ENCODE measurements around the gene HOPX. TPM values are rescaled to one million over a fixed set of nuclear protein-coding genes. Genes with fewer than 3 reads are reported as not detected.

HOPX gene
- total and polyA plus RNA-seq, 2 of the 8 experiments (the other 6 are each of a cell fraction or from before 2014, with no cell fraction given), result not detected

DNA sequence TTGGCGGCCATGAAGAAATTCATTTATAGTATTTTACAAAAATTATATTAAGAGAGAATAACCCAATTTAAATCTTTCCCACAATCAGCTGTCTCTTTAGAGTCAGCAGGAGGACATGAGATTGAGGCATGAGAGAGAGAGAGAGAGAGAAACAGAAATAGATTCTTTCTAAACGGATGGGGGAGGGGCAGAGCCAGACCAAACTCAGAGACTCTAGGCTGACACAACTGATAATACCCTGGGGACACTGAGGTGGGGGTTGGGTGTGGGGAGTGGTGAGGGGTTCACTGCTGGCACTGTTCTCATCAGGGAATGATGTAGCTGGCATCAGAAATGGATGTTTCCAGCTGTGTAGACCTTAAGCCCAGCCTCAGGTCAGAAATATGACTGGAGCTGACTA, 20.5 kb upstream of the HOPX start:
- H2AFZ ChIP-seq (ENCODE audit: low read length), result no peak overlapping the region
- H3K4ac ChIP-seq (replicated peaks; ENCODE audit: insufficient read length, low read depth, low read length), result no peak overlapping the region
- no peak overlapping the region for H3K18ac ChIP-seq (ENCODE audit: extremely low read depth, low read length)
- H4K8ac ChIP-seq (ENCODE audit: extremely low read depth, insufficient read depth, low read length), result no peak overlapping the region
- no peak overlapping the region for H3K4me2 ChIP-seq (ENCODE audit: insufficient read depth in 1 of 2, low read depth in 2 of 2, low read length in 2 of 2)
- H2BK15ac ChIP-seq (ENCODE audit: low read length), result no peak overlapping the region
- H3K23me2 ChIP-seq (ENCODE audit: low read depth, low read length), result peaks cover 2% of the 10 kb centered on the region; the same call in 1 of the 2 replicates
- H3K4me3 ChIP-seq (ENCODE audit: extremely low read depth in 1 of 4, insufficient read depth in 2 of 4, low read depth in 3 of 4, low read length in 4 of 4), result no peak overlapping the region
- no peaks in the 10 kb centered on the region; a peak in 1 of 7 replicates for H3K27me3 ChIP-seq (replicated peaks in 1 of 4; ENCODE audit: control insufficient read depth in 3 of 4, extremely low read depth in 1 of 4, insufficient read depth in 3 of 4, low read length in 3 of 4)
- no peak overlapping the region; a peak in 1 of 7 replicates for H3K9ac ChIP-seq (replicated peaks in 1 of 4; ENCODE audit: extremely low read depth in 1 of 4, low read depth in 3 of 4, low read length in 3 of 4)
- H3K4me1 ChIP-seq (replicated peaks in 1 of 4; ENCODE audit: control insufficient read depth in 3 of 4, insufficient read depth in 4 of 4, low read length in 3 of 4), result 0 out of 7 replicates have a peak, but pooled peaks cover 0 to 2% (median 0%) of the 10 kb centered on the region in 4 experiments
- H3K14ac ChIP-seq (ENCODE audit: insufficient read length), result no peak overlapping the region
- H3K79me2 ChIP-seq (ENCODE audit: control insufficient read depth in 1 of 2, insufficient read depth in 2 of 2, low read length in 2 of 2), result no peaks in the 10 kb centered on the region
- H3K36me3 ChIP-seq (ENCODE audit: control insufficient read depth in 2 of 4, insufficient read depth in 4 of 4, low read length in 3 of 4), result no peaks in the 10 kb centered on the region
- H4K20me1 ChIP-seq (replicated peaks in 1 of 2; ENCODE audit: control insufficient read depth in 1 of 2, insufficient read depth in 2 of 2, low read length in 2 of 2), result no peaks in the 10 kb centered on the region
- no peak overlapping the region for H3K56ac ChIP-seq (replicated peaks; ENCODE audit: insufficient read length, low read depth, low read length)
- no peak overlapping the region for H3K23ac ChIP-seq (ENCODE audit: insufficient read length)
- H3K9me3 ChIP-seq (ENCODE audit: insufficient read depth in 2 of 2, low read depth in 1 of 2, low read length in 1 of 2), result no peaks in the 10 kb centered on the region
- H2AK5ac ChIP-seq (ENCODE audit: low read depth, low read length), result no peak overlapping the region
- TF ChIP-seq, protein P1, sequence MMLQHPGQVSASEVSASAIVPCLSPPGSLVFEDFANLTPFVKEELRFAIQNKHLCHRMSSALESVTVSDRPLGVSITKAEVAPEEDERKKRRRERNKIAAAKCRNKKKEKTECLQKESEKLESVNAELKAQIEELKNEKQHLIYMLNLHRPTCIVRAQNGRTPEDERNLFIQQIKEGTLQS (IDR thresholded peaks at IDR 0.05; ENCODE audit: insufficient read depth, low read depth, low read length), result no peak
- TF ChIP-seq GTF2F1 (IDR thresholded peaks at IDR 0.05; ENCODE audit: borderline replicate concordance, low read depth, low read length) (no peak), JUND (IDR thresholded peaks at IDR 0.05; ENCODE audit: low read length) (no peak), ASH2L (IDR thresholded peaks at IDR 0.05; ENCODE audit: low read length) (no peak), SAP30 (IDR thresholded peaks at IDR 0.05; ENCODE audit: insufficient read depth, insufficient replicate concordance, low read length) (no peak), EP300 (IDR thresholded peaks at IDR 0.05; ENCODE audit: borderline replicate concordance in 1 of 2, low read depth in 2 of 2, low read length in 2 of 2) (no peak), NRF1 (IDR thresholded peaks at IDR 0.05; ENCODE audit: low read depth, low read length) (no peak), RXRA (IDR thresholded peaks at IDR 0.05; ENCODE audit: insufficient read depth, low read depth, low read length) (no peak), SRF (IDR thresholded peaks at IDR 0.05; ENCODE audit: low read depth, low read length) (no peak), TEAD4 (IDR thresholded peaks at IDR 0.05; ENCODE audit: low read depth, low read length) (no peak)
- no peaks in the 10 kb centered on the region for H3K79me1 ChIP-seq (ENCODE audit: low read depth, low read length)
- H2BK120ac ChIP-seq (replicated peaks; ENCODE audit: low read depth, low read length), result no peak overlapping the region
- H2BK5ac ChIP-seq (ENCODE audit: low read depth, low read length), result no peak overlapping the region
- DNase-seq (ENCODE audit: low read depth in 1 of 2, low spot score in 2 of 2), result no peak
- ChIA-PET POLR2A (ENCODE audit: partially characterized antibody) (interaction anchor here (0.6 kb wide), 1 partner anchor 631 kb away, joined by 4 read pairs; no protein-coding TSS in a partner anchor), CTCF (ENCODE audit: partially characterized antibody) (interaction anchor here (0.8 to 2.3 kb wide), 7 partner anchors 10 to 135 kb away, joined by 3 to 8 read pairs (median 3); no protein-coding TSS in a partner anchor)
- no peak overlapping the region for H3K27ac ChIP-seq (ENCODE audit: low read depth, low read length)
- H4K5ac ChIP-seq (ENCODE audit: insufficient read length, low read depth, low read length), result no peak overlapping the region
- no peak overlapping the region for H4K91ac ChIP-seq (replicated peaks; ENCODE audit: insufficient read length, low read length)
- WGBS, 2 experiments (ENCODE audit: extremely low coverage in 1 of 2, insufficient coverage in 1 of 2, insufficient read length in 1 of 2, insufficient replicate concordance in 2 of 2, low coverage in 1 of 2, low lambda C conversion rate in 2 of 2, missing lambda C conversion rate in 1 of 2), result 85% methylated on average over 2 of the region's 2 CpGs; no CpG with 5 or more reads in 1 of the 2 experiments
- FAIRE-seq, result no peak
- no peak overlapping the region for H2BK12ac ChIP-seq (ENCODE audit: low read depth, low read length)
- H2BK20ac ChIP-seq (ENCODE audit: low read length), result no peak overlapping the region

Measured in H1 (cell line).